Hematopoietic multipotent progenitor cell treated with erythropoietin and hydrocortisone succinate and interleukin-3 and kit ligand, for 17 days (in vitro differentiated cells): ENCODE results near the gene AIP.

ENCODE experiments used
- DNase-seq: peaks from one replicate; pipeline ENCODE4 v3.0.0-alpha.2; 2015; ENCODE audit warnings: low spot score

The AIP gene

DNA sequence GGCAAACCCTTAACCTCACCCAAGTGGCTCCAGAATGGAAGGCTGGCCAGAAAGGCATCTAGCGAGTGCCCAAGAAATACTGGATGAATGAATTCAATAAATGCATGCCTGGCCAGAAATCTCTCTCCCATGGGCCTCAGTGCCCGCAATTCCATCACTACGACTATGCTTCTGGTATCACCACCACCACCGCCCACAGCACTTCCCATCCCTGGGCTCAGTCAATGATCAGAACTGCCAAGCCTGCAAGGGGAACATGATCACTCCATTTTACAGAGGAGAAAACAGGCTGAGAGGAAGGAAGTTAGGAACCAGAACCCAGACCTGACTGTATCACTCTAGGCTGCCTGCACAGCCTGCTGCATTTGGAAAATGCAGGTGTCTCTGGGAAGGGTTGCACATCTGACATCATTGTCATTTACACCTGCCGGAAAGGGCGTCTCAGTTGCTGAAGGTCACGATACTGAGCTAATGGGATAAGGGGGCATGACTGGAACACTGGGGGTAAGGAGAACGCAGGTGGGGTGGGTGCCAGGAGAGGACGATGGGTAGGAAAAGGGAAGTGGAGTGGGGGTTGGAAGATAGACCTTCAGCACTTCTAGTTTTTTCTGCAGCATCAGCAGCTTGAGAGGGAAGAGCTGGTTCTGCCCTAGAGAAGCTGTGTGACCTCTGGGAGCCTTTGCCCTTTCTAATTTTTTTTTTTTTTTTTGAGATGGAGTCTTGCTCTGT, 33.5 kb upstream of the AIP start:
- DNase-seq: no peak

DNA sequence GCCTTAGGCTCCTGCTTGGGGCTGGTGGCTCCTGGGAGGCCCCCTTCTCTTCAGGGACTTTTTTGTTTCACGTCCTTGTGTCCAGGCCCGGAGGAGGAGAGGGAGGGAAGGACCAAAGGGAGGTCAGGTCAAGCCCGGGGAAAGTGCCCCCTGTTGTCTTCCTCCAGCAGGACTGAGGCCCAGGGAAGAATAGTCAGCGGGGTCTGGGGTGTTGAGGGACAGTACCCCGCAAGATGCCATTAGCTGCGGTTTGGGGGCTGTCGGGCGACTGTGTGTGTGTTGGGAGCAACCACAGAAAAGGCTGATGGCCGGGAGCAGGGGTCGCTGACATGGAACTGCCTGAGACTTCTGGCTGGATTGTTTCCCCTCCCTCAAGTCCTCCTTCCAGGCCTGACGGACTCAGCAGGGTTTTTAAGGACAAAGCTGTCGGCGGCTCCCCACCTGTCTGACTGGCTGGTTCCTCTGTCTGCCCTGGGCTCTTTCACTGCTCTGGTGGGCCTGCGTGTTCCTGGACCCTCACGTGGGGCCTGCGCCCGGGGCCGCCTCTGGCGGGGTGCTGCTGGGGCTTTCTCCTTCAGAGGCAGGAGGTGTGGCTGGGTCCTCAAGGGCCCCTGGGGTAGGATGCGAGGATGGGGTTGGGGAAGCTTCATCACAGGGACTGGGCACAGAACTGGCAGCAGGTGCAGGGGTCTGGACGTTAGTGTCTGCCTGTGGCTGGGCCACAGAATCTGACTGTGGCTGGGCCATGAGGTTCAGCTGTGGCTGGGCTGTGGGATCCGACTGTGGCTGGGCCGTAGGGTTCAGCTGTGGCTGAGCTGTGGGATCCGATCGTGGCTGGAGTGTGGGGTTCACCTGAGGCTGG, 31.8 kb upstream of the AIP start:
- no peak for DNase-seq

DNA sequence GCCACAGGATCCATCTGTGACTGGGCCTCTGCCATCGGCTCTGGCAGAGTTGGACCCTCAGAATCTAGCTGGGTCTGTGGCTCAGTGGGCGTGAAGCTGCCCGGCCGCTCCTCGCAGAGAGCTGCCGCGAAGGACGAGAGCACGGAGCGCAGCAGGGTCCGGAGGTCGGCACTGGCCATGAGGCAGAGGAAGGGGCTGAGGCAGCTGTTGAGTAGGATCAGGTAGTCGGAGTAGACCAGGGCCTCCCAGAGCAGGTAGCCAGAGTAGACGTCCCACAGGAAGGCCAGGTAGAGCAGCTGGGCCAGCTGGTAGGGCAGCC, 31.2 kb upstream of the AIP start:
- no peak for DNase-seq

DNA sequence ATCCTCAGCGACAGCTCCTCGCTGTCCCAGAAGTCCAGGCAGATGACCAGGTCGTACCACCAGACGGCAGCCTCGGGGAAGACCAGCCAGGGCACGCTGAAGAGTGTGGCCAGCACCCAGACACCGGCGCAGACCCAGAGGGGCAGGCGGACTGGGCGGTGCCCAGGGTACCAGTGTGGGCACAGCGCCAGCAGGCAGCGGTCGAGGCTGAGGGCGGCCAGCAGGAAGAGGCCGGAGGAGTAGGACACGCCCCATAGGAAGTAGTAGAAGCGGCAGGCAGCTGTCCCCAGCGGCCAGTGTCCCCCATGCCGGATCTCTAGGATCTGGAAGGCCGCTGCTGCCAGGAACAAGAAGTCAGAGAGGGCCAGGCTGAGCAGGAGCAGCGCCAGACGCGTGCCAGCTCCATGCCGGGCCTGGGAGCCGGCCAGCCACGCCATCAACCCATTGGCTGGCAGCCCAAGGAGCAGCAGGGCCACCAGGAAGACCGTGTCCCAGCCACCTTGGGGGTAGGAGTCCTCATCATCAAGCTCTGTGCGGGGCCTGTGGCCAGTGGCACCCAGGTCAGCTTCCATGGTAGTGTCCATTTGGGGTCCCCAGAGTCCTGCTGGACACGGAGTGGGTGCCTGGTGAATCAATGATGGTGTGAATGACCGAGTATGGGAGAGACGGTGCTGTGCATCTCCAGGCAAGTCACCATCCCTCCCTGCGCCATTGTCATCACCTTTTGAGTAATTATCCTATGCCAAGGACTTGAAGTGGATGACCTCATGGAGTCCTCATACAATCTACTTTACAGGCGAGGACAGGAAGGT, 30.5 kb upstream of the AIP start, which contains the start of gene GPR152:
TSS of gene GPR152 (minus strand) at position 589 of the 812 bp plus-strand sequence. CDS start at position 584, 5 bp downstream.
- no peak for DNase-seq

DNA sequence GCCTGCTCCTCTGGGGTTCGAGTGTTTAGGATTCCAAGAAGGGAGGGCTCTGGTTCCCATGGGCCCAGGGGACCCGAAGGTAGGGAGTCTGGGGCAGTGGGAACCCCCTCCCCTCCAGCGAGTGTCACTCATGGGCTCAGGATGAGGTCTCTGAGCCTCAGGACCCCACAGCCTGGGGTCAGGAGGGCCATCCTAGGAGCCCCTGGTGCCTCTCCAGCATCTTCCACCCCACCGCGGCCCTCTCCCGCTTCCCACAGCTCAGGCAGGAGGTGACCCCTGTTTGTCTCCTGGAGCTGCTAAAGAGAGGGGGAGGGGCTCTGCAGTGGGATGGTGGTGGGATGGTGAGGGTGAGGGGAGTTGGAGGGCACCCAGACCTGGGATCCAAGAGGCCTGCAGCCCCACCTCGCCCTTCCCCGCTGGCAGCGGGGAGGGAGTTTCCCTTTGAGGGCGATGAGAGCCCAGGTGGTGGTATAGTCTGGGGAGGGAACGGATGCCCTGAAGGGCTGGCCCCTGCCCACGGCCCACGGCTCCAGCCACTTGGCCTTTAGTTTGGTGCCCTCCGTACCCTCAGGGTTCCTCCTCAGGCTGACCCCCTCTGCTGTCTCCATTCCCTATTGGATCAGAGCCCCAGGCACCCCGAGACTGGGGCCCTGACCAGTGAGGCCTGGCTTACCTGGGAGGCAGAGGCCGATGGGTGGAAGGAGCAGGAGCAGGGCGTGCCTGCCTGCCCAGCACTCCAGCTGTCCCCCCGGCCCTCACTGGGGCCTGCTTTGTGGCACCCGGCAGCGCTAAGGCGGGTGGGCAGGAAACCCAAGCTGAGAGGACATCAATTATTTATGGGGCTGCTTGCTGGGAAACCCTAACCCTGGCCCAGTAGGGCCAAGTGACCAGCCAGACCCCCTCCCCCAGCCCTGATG, 28.8 kb upstream of the AIP start:
- DNase-seq: no peak

DNA sequence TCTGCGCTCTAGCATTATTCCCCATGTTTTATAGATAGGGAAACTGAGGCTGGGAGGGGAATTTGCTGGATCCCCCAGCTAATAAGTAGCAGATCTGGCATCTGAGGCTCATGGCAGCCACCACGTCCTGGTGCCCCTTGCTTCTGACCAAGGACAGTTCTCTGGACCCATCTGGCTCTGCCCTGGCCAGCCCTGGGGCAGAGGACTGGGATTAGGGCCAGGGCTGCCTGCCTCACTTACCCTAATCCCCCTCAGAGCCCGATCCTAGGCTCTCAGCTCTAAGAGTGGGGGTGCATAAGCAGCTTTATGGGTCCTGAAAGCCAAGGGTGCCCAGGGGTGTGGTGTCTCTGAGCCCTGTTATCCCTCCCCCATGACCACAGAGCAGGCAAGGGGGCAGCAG, 27.8 kb upstream of the AIP start, which contains the start of gene CABP4:
TSS of gene CABP4 (plus strand) at position 301 of the 400 bp plus-strand sequence. CDS start at position 371, 70 bp downstream.
- DNase-seq: no peak

DNA sequence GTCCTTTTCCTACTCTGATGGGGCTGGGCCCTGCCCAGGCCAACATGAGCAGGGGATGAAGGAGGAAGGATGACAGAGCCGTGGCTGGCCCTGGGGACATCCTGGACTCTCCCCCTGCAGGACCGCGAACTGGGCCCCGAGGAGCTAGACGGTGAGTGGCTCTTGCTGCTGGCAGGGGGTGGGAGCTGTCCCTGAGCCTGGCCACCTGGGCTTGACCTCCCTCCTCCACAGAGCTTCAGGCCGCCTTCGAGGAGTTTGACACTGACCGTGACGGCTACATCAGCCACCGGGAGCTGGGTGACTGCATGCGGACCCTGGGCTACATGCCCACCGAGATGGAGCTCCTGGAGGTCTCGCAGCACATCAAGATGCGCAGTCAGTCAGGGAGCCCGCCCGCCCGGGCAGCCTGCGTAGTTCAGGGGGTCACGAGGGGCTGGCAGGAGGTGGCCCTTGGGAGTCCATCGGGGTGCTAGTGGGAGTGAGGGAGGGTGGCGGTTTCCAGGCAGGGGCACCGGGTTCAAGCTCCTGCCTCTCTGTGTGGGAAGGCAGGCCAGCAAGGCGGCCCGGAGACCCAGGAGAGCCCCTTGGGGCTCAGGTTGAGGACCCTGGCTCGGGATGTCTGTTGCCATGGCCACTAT, 26.6 kb upstream of the AIP start:
- no peak for DNase-seq

DNA sequence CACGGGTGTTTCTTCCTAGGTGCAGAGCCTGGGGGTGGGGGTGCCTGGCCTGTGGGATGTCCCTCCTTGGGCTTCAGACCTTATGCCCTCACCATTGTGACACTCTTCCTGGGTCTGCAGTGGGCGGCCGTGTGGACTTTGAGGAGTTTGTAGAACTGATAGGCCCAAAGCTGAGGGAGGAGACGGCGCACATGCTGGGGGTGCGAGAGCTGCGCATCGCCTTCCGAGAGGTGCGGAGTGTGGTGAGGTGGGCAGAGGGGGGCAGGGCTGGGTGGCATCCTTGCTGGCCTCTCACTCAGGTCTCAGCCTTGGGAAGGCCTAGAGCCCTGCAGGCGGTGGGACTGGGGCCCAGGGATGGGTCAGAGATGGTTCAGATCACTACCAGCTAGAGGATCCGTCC, 25.4 kb upstream of the AIP start:
- no peak for DNase-seq

DNA sequence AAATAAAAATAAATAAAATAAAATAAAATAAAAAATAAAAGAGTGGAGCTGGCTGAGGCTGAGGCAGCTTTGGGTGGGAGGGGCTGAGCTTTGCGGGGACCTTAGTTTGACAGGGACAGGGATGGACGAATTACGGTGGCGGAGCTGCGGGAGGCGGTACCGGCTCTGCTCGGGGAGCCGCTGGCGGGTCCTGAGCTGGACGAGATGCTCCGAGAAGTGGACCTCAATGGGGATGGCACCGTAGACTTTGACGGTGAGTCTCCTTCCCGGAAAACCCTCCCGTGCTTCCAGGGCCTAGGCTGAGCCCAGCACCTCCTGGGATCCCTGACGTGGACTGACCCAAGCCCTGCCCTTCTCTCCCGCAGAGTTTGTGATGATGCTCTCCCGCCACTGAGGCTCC, 24.6 kb upstream of the AIP start:
- DNase-seq: no peak

DNA sequence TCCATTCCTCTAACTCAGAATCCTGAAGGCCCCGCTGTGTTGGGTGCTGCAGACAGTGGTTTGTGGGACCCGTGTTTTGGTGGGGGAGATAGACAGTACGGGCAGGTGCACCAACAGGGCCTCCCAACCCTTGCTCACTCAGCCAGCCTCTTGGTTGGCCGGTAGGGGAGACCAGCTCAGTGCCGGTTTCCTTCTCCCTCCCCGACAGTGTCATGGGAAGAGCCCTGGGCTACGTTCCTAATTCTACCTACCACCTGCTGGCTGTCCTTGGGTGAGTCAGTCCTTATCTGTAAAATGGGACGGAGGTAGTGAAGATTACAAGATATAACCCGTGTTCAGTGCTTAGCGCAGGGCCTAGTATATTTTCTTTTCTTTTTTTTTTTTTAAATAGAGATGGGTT, 19.6 kb upstream of the AIP start:
- no peak for DNase-seq

DNA sequence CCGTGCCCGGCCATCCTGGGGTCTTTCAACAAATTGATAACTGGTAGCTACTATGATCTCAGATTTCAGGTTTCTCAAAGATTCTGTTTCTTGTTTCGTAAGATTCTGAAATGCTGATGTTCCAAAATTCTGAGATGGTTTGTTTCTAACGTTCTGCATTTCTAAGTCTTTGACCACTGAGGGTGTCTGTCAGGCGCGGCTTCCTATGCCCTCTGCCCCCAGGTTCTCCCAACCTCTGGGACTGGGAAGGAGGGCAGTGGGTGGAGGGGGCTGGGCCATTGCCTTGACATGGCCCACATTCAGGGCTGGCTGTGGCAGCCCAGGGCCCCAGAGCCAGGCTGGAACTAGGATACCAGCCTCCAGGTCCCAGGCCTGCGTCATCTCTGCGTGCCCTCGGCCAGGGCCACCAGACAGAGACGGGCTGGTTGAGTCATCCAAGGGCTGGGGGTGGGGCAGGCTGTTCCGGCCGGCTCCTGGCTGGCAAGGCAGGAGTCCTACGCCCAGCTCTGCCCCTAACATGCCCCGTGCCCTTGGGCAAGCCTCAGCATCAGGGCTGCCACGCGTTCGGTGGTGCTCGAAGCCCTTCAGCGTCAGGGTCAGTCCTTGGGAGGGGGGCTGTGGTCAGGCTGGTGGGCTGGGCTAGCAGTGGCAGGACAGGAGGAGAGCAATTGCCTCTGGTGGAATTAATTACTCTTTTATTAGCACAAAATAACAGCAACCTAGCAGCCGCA, 19.0 kb upstream of the AIP start:
- peak; percentile 56 for DNase-seq

DNA sequence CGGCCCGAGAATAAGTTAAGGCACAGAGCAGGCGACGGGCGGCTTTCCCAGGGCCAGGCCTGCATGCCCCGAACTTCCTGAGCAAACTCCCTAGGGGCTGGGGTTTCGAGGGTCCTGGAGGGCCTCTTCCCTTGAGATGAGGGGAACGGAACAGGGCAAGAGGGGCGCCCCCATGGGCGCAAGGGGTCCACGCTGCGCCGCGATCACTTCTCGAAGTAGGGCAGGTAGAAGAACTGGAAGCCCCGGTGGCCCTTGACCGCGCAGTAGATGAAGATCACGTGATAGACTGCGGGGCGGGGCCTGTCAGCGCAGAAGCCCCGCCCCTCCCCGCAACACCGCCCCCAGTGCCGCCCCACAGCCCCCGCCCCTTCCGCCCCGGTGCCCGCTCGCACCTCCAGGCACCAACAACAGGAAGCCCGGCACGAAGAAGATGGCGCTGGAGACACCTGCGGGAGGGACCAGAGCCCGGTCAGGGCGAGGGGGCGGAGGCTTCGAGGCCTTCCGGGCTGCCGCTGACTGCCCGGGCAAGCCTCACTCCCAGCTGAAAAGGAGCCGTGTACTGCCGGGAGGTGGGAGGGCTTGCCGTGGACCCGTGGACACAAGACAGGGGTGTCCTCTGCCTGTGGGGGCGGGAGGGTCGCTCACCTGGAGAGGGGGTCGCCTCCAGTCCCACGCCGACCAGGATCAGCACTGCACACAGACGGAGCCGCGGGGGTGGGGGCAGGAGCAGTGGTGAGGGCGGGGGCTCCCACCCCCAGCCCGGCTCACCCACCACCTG, 18.2 kb upstream of the AIP start:
- DNase-seq: peak; percentile 90

DNA sequence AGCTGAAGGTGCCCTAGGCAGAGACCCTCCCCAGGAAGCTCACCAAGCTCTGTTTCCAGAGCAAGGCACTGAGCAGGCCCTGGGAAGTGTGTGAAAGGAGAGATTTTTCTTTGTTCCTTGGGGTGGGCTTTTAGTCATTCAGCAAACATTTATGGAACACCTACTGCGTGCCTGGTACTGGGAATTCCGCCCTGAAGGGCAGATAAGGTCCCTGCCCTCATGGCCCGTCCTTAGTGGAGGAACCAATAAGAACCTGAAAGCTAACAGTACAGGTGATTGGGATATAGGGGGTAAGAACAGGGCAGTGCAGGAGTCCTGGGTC, 17.7 kb upstream of the AIP start:
- peak; percentile 56 for DNase-seq

DNA sequence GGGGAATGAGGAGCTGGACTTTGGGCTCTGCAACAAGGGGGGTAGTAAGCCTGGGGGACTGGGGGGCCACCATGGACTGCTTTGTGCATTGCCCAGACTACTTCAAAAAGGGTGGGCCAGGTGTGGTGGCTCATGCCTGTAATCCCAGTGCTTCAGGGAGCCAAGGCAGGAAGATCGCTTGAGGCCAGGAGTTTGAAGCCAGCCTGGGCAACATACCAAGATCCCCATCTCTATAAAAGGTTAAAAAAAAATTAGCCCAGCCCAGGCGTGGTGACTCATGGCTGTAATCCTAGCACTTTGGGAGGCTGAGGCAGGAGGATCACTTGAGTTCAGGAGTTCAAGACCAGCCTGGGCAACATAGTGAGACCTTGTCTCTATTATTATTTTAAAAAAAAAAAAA, 17.3 kb upstream of the AIP start:
- DNase-seq: peak; percentile 81

DNA sequence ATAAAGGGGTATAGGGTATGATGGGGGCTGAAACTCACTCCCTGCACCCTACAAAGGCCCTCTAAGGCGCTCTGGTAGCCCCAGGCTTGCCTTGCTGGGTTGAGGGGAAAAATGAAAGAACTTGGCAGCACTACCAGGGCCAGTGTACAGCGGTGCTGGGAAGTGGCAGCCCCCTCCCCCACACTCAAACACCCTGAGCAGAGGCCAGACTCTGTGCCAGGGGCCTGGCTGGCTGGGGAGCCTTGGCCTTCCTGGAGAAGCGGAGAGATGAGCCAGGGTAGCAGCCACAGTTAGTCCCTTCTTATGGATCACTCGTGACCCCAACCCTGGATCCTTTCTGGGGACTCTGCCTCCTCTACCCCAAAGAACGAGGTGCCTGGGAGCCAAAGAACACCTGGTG, 16.5 kb upstream of the AIP start:
- DNase-seq: no peak

DNA sequence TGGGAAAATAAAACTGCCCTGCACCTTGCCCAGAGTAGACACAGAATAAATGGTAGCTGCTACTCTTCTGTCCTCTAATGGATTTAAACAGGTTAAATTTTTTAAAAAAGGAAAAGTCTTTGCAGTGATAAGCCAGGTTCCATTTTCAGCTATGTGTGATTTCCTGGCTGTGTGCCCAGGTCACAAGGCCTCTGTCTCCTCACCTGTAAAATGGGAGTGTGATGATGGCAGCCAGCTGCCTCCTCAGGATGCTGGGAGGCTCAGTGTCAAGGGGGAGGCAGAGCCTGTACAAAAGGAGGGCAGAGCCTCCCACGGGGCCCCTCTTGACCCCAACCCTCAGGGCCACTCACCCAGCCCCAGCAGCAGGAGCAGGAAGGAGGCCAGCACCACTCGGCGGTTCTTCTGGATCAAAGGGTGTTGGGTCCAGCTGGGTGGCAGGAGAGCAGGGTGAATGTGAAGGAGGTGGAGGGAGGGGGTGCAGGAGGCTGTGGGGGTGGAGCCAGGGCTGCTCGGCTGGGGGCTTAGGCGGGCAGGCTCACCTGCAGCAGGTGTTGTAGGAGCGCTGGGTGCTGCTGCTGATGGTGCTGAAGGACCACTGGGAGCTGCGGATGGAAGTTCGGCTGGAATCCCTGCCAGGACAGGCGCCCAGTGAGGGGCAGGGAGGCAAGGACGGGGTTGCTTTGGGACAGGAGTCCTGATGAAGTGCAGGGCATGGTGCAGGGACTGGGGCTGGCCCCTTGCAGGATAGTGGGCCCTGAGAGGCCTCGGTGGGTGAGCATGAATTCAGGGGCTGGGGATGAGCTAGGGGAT, 15.7 kb upstream of the AIP start:
- peak; percentile 21 for DNase-seq

DNA sequence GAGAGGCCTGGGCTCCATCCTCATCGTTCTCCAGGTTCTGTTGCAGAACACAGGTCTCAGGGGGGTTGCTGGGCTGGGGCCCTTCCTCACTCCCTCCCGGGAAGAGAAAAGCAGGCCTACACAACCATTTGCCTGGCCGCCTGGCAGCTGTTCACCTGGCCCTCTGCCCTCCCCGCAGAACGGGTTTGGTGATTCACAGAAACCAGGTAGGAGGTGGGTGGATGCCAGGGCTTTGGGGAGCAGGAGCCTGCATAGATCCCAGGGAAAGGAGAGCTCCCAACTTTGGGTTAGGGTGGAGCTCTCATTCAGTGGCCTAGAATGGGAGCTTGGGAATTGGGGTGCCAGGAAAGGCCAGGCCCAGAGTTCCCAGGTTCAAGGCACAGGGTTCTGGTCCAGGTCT, 14.8 kb upstream of the AIP start:
- peak; percentile 14 for DNase-seq

DNA sequence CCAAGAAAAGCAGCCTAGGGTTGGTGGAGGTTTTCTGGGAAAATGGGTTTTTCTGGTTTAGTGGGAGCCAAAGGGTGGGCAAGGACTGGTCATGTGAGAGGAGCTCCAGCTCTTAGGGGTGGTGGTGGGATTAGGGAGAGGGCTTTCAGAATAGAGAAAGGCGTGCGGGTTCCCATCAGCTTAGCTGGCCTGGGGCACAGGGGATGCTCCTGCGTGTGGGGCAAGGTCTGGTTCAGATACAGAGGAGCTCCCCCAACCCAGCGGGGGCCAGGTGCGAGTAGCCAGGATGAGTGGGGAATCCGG, 14.4 kb upstream of the AIP start:
- no peak for DNase-seq
